ENCODE measurements around the gene RASGEF1B. TPM values are rescaled to one million over a fixed set of nuclear protein-coding genes. Genes with fewer than 3 reads are reported as not detected.

Gene RASGEF1B
- total RNA-seq, 1 experiment from 2014 or later: 1.4 TPM

- Histone ChIP-seq H3K36me3 (ENCODE audit: low read depth, low read length) (no peaks in the 10 kb centered on the region; the same call in 1 of the 2 replicates), H3K4me2 (ENCODE audit: low read length) (peak overlapping the region; percentile 44), H4K20me1 (ENCODE audit: low read length) (no peaks in the 10 kb centered on the region), H3F3A (ENCODE audit: low read length, unreplicated experiment) (no peaks in the 10 kb centered on the region), H3K9me2 (replicated peaks; ENCODE audit: low read length) (no peaks in the 10 kb centered on the region), H3K27ac (ENCODE audit: low read length) (no peak overlapping the region), H3K9me3 (ENCODE audit: low read length) (no peaks in the 10 kb centered on the region), H3K4me1 (ENCODE audit: insufficient read depth, low read length) (peaks cover 16% of the 10 kb centered on the region), H3K4me3 (ENCODE audit: low read length) (no peak overlapping the region), H3K27me3 (ENCODE audit: low read length) (no peaks in the 10 kb centered on the region), H3K79me2 (ENCODE audit: low read length) (no peaks in the 10 kb centered on the region), H2AFZ (ENCODE audit: low read length) (no peak overlapping the region), H3K9ac (ENCODE audit: low read length) (no peak overlapping the region)
- CTCF ChIA-PET: no interaction called here
- intact Hi-C loops (cut with micrococcal nuclease): loop anchor here (1.0 to 5.0 kb wide), 3 partner anchors 43 to 803 kb away; no protein-coding TSS in a partner anchor
- ATAC-seq: no peak
- DNase-seq: no peak
- TF ChIP-seq EZH2 (IDR thresholded peaks at IDR 0.05; ENCODE audit: low read length, unreplicated experiment) (no peak), CTCF (conservative IDR thresholded peaks at IDR 0.05; ENCODE audit: low read depth, low read length) (no peak)
- POLR2A ChIA-PET (ENCODE audit: unreplicated experiment): no interaction called here
- BruUV-seq (replicated peaks): no TSS peak
These were observed 6.0 kb downstream of the RASGEF1B start for GRCh38 chr4:81465406-81466340.

- no peak overlapping the region for H3K4me3 ChIP-seq (ENCODE audit: low read length)
- no peaks in the 10 kb centered on the region for H3F3A ChIP-seq (ENCODE audit: low read length, unreplicated experiment)
- intact Hi-C loops (cut with micrococcal nuclease): no loop called here
- TF ChIP-seq CTCF (conservative IDR thresholded peaks at IDR 0.05; ENCODE audit: low read depth, low read length) (no peak), EZH2 (IDR thresholded peaks at IDR 0.05; ENCODE audit: low read length, unreplicated experiment) (no peak), EZH2phosphoT487 (IDR thresholded peaks at IDR 0.05; ENCODE audit: borderline replicate concordance, low read length) (no peak)
- H3K27ac ChIP-seq (ENCODE audit: low read length): no peak overlapping the region
- no TSS peak for BruUV-seq (replicated peaks)
- H3K4me2 ChIP-seq (ENCODE audit: low read length): no peak overlapping the region
- peaks cover 6% of the 10 kb centered on the region for H3K4me1 ChIP-seq (ENCODE audit: insufficient read depth, low read length)
- H3K9ac ChIP-seq (ENCODE audit: low read length): no peak overlapping the region
- ATAC-seq (no peak), DNase-seq (no peak)
- H3K79me2 ChIP-seq (ENCODE audit: low read length): no peaks in the 10 kb centered on the region
- no peaks in the 10 kb centered on the region for H3K9me3 ChIP-seq (ENCODE audit: low read length)
- ChIA-PET POLR2A (ENCODE audit: unreplicated experiment) (no interaction called here), CTCF (no interaction called here)
- no peaks in the 10 kb centered on the region for H3K9me2 ChIP-seq (replicated peaks; ENCODE audit: low read length)
- no peak overlapping the region for H2AFZ ChIP-seq (ENCODE audit: low read length)
- no peaks in the 10 kb centered on the region for H3K36me3 ChIP-seq (ENCODE audit: low read depth, low read length)
- H3K27me3 ChIP-seq (ENCODE audit: low read length): no peaks in the 10 kb centered on the region
- H4K20me1 ChIP-seq (ENCODE audit: low read length): no peaks in the 10 kb centered on the region
These were observed 10.9 kb downstream of the RASGEF1B start for GRCh38 chr4:81460834-81461233.

- ChIA-PET POLR2A (ENCODE audit: unreplicated experiment) (no interaction called here), CTCF (no interaction called here)
- H3K4me2 ChIP-seq (ENCODE audit: low read length): no peak overlapping the region
- H3K79me2 ChIP-seq (ENCODE audit: low read length): no peaks in the 10 kb centered on the region
- no TSS peak for BruUV-seq (replicated peaks)
- H4K20me1 ChIP-seq (ENCODE audit: low read length): no peaks in the 10 kb centered on the region
- ATAC-seq (no peak), DNase-seq (no peak)
- intact Hi-C loops (cut with micrococcal nuclease): no loop called here
- no peak overlapping the region for H3K9ac ChIP-seq (ENCODE audit: low read length)
- no peaks in the 10 kb centered on the region for H3K9me3 ChIP-seq (ENCODE audit: low read length)
- no peaks in the 10 kb centered on the region for H3F3A ChIP-seq (ENCODE audit: low read length, unreplicated experiment)
- peaks cover 4% of the 10 kb centered on the region for H3K4me1 ChIP-seq (ENCODE audit: insufficient read depth, low read length)
- H3K36me3 ChIP-seq (ENCODE audit: low read depth, low read length): no peaks in the 10 kb centered on the region
- TF ChIP-seq EZH2 (IDR thresholded peaks at IDR 0.05; ENCODE audit: low read length, unreplicated experiment) (no peak), EZH2phosphoT487 (IDR thresholded peaks at IDR 0.05; ENCODE audit: borderline replicate concordance, low read length) (no peak), CTCF (conservative IDR thresholded peaks at IDR 0.05; ENCODE audit: low read depth, low read length) (no peak)
- H3K4me3 ChIP-seq (ENCODE audit: low read length): no peak overlapping the region
- no peaks in the 10 kb centered on the region for H3K27me3 ChIP-seq (ENCODE audit: low read length)
- H3K9me2 ChIP-seq (replicated peaks; ENCODE audit: low read length): no peaks in the 10 kb centered on the region
- H2AFZ ChIP-seq (ENCODE audit: low read length): no peak overlapping the region
- H3K27ac ChIP-seq (ENCODE audit: low read length): no peak overlapping the region
These were observed 11.5 kb downstream of the RASGEF1B start for GRCh38 chr4:81460191-81460701.

All from PC-3 (cell line).